C4-2B (cell line): ENCODE measurements around the gene TCTN2.

Source experiments
- CTCF ChIP-seq: fragments of 450-650 bp; conservative IDR thresholded peaks from 2 replicates; pipeline ENCODE4 v1.5.1; 2017; ENCODE audit warnings: mild to moderate bottlenecking
- ZFX ChIP-seq: fragments of 450-650 bp; IDR thresholded peaks from 2 replicates; pipeline ENCODE4 v1.6.1; 2017

GRCh38 chr12:123717350-123717749 lies 46.4 kb downstream of the TCTN2 start:
- TF ChIP-seq CTCF (no peak), ZFX (no peak)
